Midbrain (tissue), 1 donor: ENCODE data around the gene BLOC1S4.

Experiments used
- DNase-seq: peaks from one replicate; lab custom pipeline; 2025; lab: John Stamatoyannopoulos, UW

Gene BLOC1S4

GRCh38 chr4:6692379-6692778, 23.6 kb upstream of the BLOC1S4 start:
- no peak for DNase-seq

DNA sequence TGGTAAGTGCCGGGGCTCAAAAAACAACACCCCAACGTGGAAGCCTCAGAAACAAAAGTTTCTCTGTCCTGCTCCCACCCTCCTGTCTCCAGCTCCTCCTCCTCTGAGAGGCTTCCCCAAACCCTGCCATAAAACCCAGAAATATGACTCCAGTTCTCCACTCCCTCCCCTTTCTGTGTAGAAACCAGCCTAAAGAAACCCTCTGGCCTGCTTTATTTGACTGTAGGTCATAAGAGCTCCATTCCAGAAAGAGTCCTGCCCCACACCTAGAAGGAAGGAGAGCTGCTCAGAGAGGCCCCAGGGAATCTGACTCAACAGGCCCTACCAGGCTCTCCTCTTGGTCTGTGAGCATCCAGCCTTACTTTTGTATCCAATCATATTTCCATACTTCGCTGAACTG, 23.2 kb upstream of the BLOC1S4 start:
- DNase-seq = no peak

DNA sequence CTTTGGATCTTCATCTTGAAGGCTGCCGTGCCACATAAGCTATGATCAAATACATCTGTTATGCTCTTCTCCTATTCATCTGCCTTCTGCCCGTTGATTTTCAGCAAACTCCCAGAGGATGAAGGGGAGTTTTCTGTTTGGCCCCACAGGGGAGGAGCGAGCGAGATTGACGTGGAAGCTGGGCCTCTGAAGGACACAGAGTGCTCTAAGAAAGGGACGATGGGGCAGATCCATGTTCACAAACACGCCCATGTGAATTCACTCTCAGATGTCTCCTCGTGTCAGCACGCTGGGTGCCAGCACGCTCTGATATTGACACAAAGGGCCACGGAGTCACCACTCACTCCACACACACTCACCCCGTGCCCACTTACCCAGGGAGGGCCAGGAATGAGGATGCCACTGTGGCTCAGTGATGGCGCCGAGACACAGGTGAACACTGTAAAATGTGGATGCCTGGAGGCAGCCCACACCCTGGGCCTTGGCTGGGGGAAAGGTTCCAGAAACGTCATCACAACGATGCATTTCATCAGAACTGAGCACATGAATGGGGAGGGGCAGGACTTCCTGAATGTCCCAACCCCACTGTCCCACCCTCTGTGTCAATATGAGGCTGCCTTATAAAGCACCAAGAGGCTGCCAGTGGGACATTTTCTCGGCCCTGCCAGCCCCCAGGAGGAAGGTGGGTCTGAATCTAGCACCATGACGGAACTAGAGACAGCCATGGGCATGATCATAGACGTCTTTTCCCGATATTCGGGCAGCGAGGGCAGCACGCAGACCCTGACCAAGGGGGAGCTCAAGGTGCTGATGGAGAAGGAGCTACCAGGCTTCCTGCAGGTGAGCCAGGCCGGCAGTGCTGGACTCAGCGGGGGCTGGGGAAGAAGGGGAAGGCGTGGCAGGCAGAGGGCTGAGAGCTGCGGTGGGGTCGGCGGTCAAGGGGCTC, 22.5 kb upstream of the BLOC1S4 start, which contains the start of gene S100P:
Gene S100P (plus strand): TSS at position 648 of the 946 bp plus-strand sequence. CDS start 55 bp downstream, at position 703.
- DNase-seq = no peak

DNA sequence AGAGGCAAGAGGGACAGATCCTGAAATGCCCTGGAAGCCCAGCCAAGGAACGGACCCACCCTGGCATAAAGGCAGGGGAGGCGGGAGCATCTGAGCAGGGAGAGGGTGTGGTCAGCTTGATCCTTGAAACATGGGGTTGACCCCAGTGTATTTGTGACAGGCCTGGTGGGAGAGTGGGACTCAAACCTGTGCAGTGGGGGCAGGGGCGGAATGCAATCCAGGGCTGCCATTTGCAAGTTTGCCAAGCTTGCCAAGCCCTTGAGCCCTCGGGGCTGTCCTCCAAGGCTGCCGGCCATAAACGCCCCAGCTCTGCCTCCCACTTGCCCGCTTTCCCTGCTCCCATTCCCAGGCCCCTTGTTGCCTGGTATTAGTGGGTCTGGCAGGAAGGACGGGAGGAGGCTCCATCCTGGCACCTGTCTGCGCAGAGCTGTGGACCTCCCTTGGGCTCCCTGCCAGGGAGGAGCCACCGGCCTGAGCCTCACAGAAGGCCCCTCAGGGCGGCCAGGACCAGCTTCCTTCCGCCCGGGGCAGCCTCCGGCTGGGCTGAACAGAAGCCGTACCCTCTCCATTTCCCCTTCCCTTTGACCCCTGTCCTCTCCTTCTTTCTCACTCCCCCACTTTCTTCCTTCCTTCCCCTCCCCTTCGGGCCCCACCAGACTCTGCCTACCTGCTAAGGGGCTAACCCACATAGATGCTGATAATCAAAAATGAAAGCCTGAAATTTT, 21.6 kb upstream of the BLOC1S4 start:
- DNase-seq = no peak

GRCh38 chr4:6695660-6696610, 20.0 kb upstream of the BLOC1S4 start:
- DNase-seq = no peak

DNA sequence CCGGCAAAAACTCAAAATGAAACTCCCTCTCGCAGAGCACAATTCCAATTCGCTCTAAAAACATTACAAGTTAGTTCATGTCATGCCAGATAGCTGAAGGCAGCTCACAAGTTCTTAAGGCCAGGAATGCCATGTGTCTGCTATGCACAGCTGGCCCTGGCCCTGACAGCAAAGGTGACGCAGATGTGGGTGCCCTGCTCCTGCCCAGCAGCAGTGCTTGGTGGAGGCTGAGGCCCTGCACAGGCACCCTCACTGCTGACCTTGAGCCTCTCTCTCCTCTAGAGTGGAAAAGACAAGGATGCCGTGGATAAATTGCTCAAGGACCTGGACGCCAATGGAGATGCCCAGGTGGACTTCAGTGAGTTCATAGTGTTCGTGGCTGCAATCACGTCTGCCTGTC, 19.4 kb upstream of the BLOC1S4 start:
- DNase-seq = no peak

DNA sequence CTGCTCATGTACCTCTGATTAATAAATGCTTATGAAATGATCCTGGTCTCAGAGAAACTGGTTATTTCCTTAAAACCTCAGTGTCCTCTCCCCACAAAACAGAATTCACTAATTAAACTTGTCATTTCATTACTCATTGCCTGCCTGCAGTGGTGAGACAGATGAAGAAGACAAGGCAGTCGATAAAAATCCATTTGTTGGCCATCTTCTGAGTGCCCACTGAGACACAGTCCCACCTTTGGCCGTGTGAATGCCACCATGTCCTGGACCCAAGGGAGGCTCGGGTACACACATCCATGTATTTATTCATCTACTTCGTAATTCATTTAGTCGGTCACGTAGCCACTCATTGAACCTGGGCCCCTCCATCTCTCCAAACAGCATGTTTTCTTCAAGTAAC, 18.8 kb upstream of the BLOC1S4 start:
- DNase-seq = no peak

- no peak for DNase-seq
These were observed 16.6 kb upstream of the BLOC1S4 start for GRCh38 chr4:6699388-6699787.

DNA sequence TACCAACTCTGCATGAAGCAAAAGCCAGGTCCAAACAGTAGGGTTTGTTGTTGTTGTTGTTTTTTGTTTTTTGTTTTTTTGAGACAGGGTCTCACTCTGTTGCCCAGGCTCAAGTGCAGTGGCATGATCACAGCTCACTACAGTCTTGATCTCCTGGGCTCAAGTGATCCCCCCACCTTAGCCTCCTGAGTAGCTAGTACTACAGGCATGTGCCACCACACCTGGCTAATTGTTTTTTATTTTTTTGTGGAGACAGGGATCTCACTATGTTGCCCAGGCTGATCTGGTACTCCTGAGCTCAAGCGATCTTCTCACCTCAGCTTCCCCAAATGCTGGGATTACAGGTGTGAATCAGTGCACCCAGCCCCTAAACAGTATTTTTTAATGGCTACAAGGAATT, 16.1 kb upstream of the BLOC1S4 start:
- no peak for DNase-seq

DNA sequence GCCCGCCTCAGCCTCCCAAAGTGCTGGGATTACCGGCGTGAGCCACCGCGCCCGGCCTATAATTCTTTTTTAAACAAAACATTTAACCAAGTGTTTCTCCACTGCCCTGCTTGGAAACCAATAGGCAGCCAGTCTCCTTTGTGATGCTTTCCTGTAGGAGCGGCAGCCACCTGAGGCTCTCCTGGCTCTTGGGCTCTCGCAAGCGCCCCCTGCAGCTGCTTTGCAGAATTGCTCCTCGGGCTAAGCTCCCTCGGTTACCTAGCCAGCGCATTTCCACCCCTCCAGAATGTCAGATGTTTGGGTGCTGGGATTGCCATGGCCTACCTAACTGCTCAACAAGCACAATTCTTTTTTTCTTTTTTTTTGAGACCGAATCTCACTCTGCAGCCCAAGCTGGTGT, 14.6 kb upstream of the BLOC1S4 start:
- DNase-seq = no peak

DNA sequence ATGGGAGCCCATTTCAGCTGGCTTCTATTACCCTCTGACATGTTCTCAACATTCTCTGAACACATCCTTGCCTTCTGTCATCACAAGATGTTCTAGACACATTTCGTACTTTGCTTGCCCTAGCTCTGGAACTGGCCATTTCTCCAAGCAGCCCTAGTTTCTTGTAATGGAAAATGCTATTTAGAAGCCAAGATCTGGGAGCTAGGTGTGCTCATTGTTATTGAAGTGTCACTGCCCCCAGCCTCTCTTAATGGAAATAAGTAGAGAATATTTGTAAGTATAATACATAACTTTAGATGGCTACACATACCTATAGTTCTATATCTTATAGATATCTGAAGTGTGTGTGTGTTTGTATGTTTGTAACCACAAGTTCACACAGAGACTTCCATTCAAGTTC, 13.2 kb upstream of the BLOC1S4 start:
- no peak for DNase-seq

DNA sequence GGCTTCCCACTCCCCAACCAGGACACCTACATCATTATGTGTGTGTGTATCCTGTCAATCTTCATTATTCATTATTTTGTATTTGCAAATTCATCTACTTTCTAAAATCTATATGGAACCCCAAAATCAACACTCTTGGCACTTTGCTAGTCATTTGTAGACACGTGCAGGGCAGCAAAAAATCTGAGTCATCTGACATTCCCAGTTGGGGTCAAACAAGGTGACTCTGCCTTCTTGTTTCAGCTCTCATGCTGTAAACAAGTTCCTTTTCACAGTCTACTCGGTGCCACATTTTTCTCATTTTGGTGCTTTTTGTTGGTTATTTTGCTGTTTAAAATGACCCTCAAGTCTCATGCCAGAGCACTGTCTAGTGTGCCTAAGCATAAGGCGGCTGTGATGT, 12.2 kb upstream of the BLOC1S4 start:
- no peak for DNase-seq

DNA sequence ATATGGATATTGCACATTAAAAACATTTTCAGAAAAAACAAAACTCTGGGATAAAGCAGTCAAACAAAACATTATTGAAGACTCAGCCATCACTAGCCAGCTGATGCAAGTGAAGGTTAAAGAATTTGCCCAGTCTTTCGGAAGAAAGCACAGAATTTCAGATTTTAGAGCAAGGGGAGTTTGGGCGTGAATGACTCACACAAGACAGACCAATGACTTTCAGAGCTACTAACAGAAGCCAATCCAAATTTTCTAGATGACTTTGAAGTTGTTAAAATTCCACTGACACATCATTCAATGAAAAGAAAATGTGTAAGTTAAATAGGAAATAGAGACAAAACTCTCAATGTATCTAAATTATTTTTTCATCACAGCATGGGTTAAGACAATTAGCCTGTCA, 10.3 kb upstream of the BLOC1S4 start:
- no peak for DNase-seq

- DNase-seq = no peak
These were observed 9.8 kb upstream of the BLOC1S4 start for GRCh38 chr4:6706173-6706572.

- peak; percentile 95 for DNase-seq
These were observed 6.5 kb upstream of the BLOC1S4 start, which contains the start of gene MRFAP1L1 for GRCh38 chr4:6709230-6710114. MRFAP1L1 (minus strand) TSS chr4:6709865; CDS start chr4:6709629, 236 bp downstream.

GRCh38 chr4:6710282-6710681, 5.7 kb upstream of the BLOC1S4 start:
- no peak for DNase-seq

DNA sequence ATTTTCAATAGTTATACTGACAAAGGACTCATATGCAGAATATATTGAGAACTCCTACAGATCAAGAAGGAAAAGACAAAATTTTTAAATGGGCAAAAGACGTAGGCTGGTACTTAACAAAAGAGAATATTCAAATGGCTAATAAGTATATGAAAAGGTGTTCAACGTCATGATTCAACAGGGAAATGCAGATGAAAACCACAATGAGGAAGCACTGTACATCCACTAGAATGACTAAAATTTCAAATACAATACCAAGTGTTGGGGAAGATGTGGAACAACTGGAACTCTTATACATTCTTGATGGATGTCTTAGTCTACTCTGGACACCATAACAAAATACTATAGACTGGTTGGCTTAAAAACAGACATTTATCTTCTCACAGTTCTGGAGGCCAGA, 5.0 kb upstream of the BLOC1S4 start:
- no peak for DNase-seq

DNA sequence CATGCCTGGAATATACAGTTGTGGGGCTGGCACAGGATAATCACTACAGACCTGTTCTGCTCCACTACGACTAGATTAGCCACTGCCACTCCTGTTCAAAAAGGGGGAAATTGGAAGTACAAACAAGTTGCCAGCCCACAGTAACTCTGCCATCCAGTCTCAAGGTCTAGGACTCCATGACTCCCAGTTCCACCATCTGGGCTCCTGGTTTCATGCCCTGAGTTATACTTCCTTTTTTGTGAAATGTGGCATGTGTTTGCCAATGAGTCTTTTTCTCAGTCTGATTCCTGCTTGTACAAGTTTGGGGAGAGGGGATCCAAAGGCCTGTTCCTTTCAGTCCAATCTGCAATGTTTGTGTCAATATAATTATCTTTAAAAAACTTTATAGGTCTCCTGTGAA, 1.0 kb upstream of the BLOC1S4 start:
- no peak for DNase-seq

- no peak for DNase-seq
These were observed 313 bp upstream of the BLOC1S4 start for GRCh38 chr4:6715704-6716017.

GRCh38 chr4:6716958-6717655, 1.1 kb downstream of the BLOC1S4 start:
- DNase-seq = no peak
